Fibroblast of lung (primary cell): ENCODE results near the gene DAGLA.

Experiments used
- EZH2 ChIP-seq: IDR thresholded peaks from 2 replicates; pipeline ENCODE4 v1.5.1; 2012; ENCODE audit warnings: low read length, control low read depth, mild to moderate bottlenecking; ENCODE audit errors: missing control alignments
- TF ChIP-seq, protein P1 (sequence below), 2 donors: IDR thresholded peaks in 1 of 2; conservative IDR thresholded peaks in 1 of 2; 1 replicate in 1 of 2; 2 replicates in 1 of 2; pipeline ENCODE4 v1.5.1; 2011 to 2012; ENCODE audit warnings: low read length in 2 of 2, control low read depth in 1 of 2, inconsistent platforms in 1 of 2, low read depth in 1 of 2, mild to moderate bottlenecking in 1 of 2

- TF ChIP-seq, protein P1, sequence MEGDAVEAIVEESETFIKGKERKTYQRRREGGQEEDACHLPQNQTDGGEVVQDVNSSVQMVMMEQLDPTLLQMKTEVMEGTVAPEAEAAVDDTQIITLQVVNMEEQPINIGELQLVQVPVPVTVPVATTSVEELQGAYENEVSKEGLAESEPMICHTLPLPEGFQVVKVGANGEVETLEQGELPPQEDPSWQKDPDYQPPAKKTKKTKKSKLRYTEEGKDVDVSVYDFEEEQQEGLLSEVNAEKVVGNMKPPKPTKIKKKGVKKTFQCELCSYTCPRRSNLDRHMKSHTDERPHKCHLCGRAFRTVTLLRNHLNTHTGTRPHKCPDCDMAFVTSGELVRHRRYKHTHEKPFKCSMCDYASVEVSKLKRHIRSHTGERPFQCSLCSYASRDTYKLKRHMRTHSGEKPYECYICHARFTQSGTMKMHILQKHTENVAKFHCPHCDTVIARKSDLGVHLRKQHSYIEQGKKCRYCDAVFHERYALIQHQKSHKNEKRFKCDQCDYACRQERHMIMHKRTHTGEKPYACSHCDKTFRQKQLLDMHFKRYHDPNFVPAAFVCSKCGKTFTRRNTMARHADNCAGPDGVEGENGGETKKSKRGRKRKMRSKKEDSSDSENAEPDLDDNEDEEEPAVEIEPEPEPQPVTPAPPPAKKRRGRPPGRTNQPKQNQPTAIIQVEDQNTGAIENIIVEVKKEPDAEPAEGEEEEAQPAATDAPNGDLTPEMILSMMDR (conservative IDR thresholded peaks at IDR 0.05 in 1 of 2, IDR thresholded peaks at IDR 0.05 in 1 of 2; ENCODE audit: low read depth in 1 of 2, low read length in 2 of 2): no peak
- no peak for TF ChIP-seq EZH2
These were observed 64.5 kb downstream of the DAGLA start for GRCh38 chr11:61744609-61745156.
